GM12892 (cell line): ENCODE measurements around the gene OPA3.
"Not testable (repeated sequence)": the region's sequence is repeated elsewhere in the genome, so short reads cannot be mapped to it uniquely, and the experiment has no call there.

Experiments
- POLR2A ChIP-seq: IDR thresholded peaks from 2 replicates; pipeline ENCODE4 v1.6.1; 2011; ENCODE audit warnings: low read depth, low read length, control low read depth
- TAF1 ChIP-seq: IDR thresholded peaks from 2 replicates; pipeline ENCODE4 v1.6.1; 2011; ENCODE audit warnings: low read depth, mild to moderate bottlenecking, control low read depth, low read length, borderline replicate concordance

GRCh38 chr19:45628219-45628618 is 43.6 kb upstream of the OPA3 start:
- TF ChIP-seq POLR2A, TAF1: not testable (repeated sequence)
